Effector CD4-positive, alpha-beta T cell (primary cell): ENCODE measurements around the gene MMD.
"Not testable (repeated sequence)": the region's sequence is repeated elsewhere in the genome, so short reads cannot be mapped to it uniquely, and the experiment has no call there.

Experiments
- DNase-seq: peaks from one replicate; pipeline ENCODE4 v3.0.0-alpha.2; 2020

MMD gene

GRCh38 chr17:55442953-55443683, 21.5 kb upstream of the MMD start:
- DNase-seq = no peak

- DNase-seq = no peak
Observed at GRCh38 chr17:55442462-55442861, 20.8 kb upstream of the MMD start.

GRCh38 chr17:55441544-55441943, 19.9 kb upstream of the MMD start:
- no peak for DNase-seq

- DNase-seq = no peak
Observed at GRCh38 chr17:55440391-55440790, 18.8 kb upstream of the MMD start.

- no peak for DNase-seq
Observed at GRCh38 chr17:55437159-55437605, 15.5 kb upstream of the MMD start.

GRCh38 chr17:55436224-55437158, 14.9 kb upstream of the MMD start:
- DNase-seq = no peak

- no peak for DNase-seq
Observed at GRCh38 chr17:55435408-55435807, 13.8 kb upstream of the MMD start.

- no peak for DNase-seq
Observed at GRCh38 chr17:55434721-55435120, 13.1 kb upstream of the MMD start.

- DNase-seq = no peak
Observed at GRCh38 chr17:55433629-55434422, 12.2 kb upstream of the MMD start.

- DNase-seq = no peak
Observed at GRCh38 chr17:55433029-55433628, 11.5 kb upstream of the MMD start.

GRCh38 chr17:55432358-55433028, 10.9 kb upstream of the MMD start:
- no peak for DNase-seq

- DNase-seq = not testable (repeated sequence)
Observed at GRCh38 chr17:55431914-55432313, 10.3 kb upstream of the MMD start.

GRCh38 chr17:55430541-55431288, 9.1 kb upstream of the MMD start:
- DNase-seq = no peak

- no peak for DNase-seq
Observed at GRCh38 chr17:55427587-55427882, 5.9 kb upstream of the MMD start.

- DNase-seq = no peak
Observed at GRCh38 chr17:55426851-55427586, 5.4 kb upstream of the MMD start.

- no peak for DNase-seq
Observed at GRCh38 chr17:55424893-55425540, 3.4 kb upstream of the MMD start.

GRCh38 chr17:55423535-55423934, 1.9 kb upstream of the MMD start:
- DNase-seq = no peak

- DNase-seq = not testable (repeated sequence)
Observed at GRCh38 chr17:55422828-55423164, 1.2 kb upstream of the MMD start.

GRCh38 chr17:55420776-55421178, 858 bp downstream of the MMD start:
- peak; percentile 22 for DNase-seq

- no peak for DNase-seq
Observed at GRCh38 chr17:55420067-55420775, 1.4 kb downstream of the MMD start.
